ENCODE results near the gene NATD1. TPM values are rescaled to one million over a fixed set of nuclear protein-coding genes. Genes with fewer than 3 reads are reported as not detected.

The NATD1 gene
- total RNA-seq, 1 donor from 2014 or later, result 1.1 TPM

DNA sequence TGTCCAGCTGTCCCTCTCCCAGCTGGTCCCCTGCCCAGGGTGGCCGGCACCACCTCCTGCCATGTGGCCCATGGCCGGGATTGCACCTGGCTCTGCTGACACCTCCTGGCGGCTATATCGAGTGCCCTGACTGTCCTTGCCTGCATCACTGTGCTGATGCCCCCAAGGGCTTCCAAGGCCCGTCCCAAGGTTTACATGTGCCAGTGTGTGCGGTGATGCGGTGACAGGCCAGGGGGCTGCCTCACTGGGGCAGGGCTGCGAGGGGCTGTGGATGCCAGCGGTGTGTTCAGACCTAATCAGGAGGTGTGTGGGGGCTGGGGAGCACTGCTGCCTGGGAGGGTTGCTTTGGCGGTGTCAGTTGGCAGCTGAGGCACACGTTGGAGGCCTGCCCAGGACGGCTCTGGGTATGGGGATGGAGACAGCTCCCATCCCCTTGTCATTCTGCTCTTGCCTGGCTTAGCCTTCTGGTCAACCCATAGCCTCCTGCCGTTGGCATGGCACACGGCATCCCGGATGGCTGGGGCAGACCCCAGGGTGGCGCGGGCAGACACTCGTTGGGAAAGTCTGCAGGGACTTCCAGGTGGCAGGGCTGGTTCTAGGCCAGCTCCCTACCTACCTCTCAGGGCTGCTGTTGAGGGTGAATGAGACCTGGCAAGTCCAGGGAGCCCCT is 36.8 kb upstream of the NATD1 start:
- no peak for DNase-seq

DNA sequence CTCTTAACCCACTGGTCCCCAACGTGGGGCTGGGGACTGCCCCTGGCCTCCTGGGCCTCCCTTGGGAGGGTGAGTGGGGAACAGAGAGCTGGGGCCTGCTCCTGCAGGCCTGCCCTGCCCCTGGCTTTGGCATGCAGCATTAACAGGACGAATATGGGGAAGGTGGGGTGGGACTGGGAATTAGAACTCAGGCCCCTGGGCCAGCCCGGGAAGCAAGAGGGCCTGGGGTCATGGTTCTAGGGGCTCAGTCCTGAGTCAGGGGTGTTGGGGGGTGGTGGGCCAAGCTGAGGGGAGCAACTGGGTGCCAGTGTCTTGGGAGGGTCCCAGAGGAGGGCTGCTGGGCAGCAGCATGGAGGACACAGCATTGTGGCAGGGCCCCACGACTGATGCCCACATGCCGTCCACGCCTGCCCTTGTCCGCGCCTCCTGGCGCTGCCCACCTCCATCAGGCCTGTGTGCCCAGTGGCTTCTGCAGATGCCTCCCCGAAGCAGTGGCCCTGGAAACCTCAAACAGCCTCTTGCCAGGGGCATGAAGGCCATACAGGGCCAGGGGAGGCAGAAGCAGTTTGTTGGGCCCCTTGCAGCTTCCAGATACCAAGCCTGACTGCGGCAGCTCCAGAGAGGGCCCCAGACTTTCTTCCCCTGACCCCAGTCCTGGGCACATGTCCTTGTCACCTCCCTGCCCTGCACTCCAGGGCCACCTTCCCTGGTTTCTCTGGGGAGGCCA is 36.1 kb upstream of the NATD1 start:
- DNase-seq, result no peak

GRCh38 chr17:21288571-21289017 is 35.4 kb upstream of the NATD1 start:
- no peak for DNase-seq

GRCh38 chr17:21287703-21288449 is 34.7 kb upstream of the NATD1 start:
- DNase-seq, result peak; percentile 79

GRCh38 chr17:21286909-21287702 is 33.9 kb upstream of the NATD1 start:
- no peak for DNase-seq

DNA sequence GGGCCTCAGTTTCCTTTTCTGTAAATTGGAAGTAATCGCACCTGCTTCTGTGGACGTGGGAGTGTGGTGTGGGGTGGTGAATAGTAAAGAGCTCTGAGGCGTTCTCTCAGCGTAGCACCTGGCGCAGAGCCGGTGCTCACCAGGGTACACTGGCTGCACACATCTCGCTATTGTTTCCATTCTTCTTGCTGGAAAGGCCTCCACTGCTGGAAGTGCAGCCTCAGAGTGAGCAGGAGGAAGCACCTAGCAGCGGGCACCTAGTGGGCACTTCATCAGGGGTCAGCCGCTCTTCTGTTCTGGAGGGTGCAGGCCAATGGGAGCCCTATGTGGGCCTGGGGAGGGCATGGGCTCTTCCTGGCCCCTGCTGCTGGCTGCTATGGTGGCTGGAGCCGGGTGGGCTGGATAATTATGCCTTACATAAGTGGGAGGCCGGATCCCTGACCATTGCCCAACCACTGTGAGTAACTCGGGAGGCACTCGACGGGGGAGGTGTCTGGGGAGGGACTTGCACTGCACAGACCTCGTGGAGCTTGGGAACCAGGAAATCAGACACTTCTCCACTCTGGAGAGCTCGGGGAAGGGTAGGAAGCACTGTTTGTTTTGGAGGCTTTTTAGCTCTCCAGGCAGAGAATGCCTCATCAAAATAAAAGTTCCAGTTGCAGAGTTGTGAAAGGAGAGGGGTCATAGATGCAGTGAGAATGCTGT is 33.0 kb upstream of the NATD1 start:
- peak; percentile 39 for DNase-seq

DNA sequence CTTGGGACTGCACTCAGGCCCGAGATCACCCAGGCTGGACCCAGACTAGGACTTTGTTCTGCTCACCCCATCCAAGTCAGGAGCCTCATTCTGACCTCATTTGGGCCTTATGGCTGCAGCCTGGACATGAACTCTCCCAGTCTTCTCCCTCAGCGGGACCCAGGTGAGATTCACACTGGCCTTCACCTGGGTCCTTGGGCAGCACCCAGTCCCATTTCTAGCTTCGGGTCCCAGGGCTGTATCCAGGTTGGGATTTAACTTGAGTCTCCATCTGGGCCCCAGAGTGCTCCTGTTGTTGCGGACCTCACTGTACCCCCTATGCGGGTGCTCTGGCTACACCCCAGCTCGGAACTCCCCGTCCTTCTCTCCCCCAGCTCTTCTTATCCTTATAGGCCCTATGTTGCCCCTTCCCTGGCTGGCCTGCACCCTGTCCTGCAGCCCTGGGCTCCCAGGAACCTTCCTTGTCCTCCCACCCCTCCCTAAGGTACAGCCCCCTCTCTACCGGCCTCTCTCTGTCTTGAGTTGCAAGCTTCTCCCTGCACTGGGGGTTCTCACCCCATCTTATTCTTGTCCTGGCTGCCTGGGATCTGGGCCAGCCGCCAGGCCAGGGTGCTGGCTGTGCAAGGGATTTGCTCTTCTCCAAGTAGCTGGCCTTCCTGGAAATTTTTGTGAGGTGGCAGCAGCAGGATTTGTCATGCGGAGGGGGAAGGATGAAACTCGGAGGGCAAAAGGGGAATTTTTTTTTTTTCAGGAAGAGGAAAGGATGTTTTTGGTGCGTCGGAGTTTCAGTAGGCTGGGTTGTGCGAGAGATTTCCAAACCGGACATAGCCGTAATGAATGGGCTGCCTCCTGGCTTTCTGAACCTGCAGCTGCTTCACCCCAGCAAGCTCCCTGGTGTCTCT is 32.2 kb upstream of the NATD1 start:
- DNase-seq, result peak; percentile 43

GRCh38 chr17:21284319-21285163 is 31.3 kb upstream of the NATD1 start, which contains the start of gene MAP2K3:
TSS of gene MAP2K3 (plus strand) at chr17:21284711. CDS start at chr17:21284921, 210 bp downstream.
- peak; percentile 100 for DNase-seq

GRCh38 chr17:21283482-21284318 is 30.5 kb upstream of the NATD1 start:
- no peak for DNase-seq

DNA sequence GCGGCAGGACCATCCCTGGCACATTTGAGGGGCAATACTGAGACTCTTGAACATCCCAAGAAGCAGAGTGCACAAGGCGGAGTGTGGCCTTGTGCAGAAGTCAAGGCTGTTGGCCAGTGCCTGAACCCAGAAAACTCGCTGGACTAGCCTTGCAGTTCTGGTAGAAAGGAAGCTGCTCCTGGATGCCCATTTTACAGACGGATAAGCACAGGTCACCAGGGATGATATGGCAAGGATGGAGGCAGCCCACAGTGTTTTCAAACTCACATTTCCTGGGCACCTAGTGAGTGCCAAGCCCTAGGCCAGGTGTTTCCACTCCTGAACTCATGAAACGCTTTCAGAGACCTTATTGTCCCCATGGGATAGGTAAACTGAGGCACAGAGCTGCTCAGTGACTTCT is 29.6 kb upstream of the NATD1 start:
- DNase-seq, result no peak

- no peak for DNase-seq
Observed at GRCh38 chr17:21282231-21282630, 29.0 kb upstream of the NATD1 start.

GRCh38 chr17:21280081-21280518 is 26.9 kb upstream of the NATD1 start:
- DNase-seq, result peak; percentile 82

GRCh38 chr17:21279582-21279981 is 26.4 kb upstream of the NATD1 start:
- no peak for DNase-seq

DNA sequence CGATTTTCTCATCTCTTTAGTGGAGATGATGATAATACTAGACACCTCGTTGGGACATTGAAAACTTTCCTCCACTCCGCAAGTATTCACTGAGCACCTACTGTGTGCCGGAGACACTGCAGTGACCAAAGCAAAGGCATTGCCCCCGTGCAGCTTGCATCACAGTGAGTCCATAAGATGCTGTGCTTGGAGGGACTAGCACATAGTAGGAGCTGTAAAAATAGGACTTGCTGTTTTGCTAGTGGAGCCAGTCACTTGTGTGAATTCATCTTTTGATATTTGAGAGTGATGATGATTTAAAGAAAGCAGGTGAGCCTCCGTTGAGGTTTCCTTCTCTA is 26.0 kb upstream of the NATD1 start:
- no peak for DNase-seq

DNA sequence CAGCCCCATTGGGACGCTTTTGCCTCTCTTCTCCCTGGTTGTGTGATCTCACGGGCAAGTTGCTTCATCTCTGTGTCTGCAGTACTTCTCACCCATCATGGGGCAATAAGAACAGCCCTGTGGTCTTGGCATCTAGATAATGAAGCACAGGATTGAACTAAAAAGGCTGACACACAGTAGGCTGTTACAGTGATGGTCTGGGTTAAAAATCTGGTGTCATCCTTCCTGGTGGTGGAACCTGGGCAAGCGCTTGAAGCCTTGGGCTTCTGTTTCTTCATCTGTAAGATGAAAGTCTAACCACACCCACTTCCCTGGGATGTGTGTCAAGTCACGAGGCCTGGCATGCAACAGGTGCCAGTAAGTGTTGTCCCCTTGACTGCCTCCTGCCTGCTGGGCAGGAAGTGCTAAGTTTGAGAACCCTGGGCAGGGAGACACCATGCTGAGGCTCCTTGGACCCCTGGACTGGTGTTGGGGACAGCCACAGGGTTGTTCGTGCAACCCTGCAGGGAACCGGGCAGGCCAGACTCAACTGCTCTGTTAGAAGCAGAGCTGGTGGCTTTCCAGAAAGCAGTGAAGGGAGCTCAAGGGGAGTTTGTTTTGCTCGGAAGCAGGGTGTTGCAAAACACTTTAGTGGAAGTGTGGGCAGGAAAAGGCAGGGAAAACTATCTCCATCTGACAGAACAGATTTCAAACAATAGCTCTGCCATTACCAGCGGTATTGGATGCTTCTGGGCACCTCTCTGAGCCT is 25.4 kb upstream of the NATD1 start:
- DNase-seq, result no peak

DNA sequence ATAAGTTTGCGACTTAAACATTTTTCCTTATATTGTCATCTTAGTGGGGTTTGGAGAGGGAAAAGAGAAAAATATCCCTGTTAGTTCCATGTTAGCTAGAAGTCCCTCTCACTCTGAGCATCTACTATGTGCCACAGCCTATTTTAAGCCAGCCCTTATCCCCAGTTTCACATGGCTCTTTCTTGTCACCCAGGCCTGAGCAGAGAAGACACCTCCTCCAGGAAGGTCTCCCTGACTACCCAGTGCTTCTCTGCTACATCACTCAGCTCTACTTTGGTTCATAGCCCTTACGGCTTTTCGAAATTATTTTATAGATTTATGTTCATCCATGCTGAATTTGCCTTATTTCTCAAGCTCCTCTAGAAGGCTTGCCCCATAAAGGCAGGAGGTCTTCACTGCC is 24.1 kb upstream of the NATD1 start:
- no peak for DNase-seq

DNA sequence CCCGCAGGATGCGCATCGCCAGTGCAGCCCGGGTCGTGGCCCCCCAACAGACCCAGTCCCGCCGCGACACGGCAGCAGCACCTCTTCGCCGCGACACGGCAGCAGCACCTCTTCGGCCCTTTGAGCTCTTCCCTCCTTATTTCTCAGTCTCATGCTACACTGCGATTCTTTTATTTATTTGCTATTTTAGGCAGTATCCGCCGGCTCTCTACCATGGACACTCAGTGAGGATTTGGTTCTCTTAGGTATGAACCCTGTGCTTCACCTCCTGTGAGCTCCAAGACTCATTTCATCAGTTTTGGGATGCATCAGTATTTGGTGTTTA is 23.0 kb upstream of the NATD1 start:
- DNase-seq, result no peak

Data from occipital lobe (tissue), 2 donors.